Pulmonary artery endothelial cell (primary cell): Measurements from ENCODE around the gene NDUFC1. TPM values are rescaled to one million over a fixed set of nuclear protein-coding genes. Genes with fewer than 3 reads are reported as not detected.
"Not testable (repeated sequence)": the region's sequence is repeated elsewhere in the genome, so short reads cannot be mapped to it uniquely, and the experiment has no call there.

Experiments used
- DNase-seq: peaks from one replicate; pipeline ENCODE4 v3.0.0-alpha.2; 2011; ENCODE audit warnings: low read depth, low spot score
- total RNA-seq: library from RNA; depleted of rRNA; stranded (reverse); fragments of >200 nt; gene quantifications from 2 replicates; pipeline ENCODE4 v1.2.3, GENCODE V29; 2014

NDUFC1 gene
- total RNA-seq, 1 donor from 2014 or later: 73.7 TPM

GRCh38 chr4:139299536-139299935, 2.7 kb downstream of the NDUFC1 start:
- DNase-seq: no peak

- no peak for DNase-seq
Measured at GRCh38 chr4:139297001-139297410, 5.3 kb downstream of the NDUFC1 start.

- no peak for DNase-seq
Measured at GRCh38 chr4:139295942-139296299, 6.4 kb downstream of the NDUFC1 start.

DNA sequence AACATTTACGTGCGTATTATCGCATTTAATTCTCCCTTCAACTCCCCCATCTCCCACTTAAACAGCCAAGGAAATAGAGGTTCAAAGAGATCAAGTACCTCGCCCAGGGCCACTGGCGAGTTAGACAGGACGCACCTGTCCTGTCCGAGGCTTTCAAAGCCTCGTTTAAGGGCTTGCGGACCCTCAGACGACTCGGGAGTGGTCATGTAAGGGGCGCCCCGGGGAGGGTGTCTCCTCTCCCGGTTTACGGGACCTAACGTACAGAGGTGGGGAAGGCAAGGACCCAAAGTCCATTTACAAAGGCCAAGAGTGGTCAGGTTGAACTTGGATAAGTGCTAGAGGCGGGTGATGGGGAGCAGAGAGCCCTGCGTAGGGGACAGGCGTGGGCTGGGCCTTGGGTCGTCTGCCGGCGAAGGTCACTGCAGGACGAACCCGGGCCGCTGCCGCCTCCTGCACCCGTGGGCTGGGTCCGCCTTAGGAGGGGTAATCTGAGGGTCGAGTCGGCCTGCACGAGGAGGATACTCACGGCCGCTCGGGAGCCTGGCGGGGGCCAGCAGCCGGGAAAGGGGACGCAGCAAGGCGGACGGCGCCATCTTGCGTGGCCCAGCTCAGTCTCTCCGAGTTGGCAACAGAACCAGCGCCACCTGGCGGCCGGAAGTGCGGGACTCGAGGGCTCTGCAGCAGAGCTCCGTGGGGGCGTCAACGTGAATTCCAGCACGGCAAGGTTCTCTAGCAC, 6.9 kb downstream of the NDUFC1 start:
- DNase-seq: peak; percentile 71

DNA sequence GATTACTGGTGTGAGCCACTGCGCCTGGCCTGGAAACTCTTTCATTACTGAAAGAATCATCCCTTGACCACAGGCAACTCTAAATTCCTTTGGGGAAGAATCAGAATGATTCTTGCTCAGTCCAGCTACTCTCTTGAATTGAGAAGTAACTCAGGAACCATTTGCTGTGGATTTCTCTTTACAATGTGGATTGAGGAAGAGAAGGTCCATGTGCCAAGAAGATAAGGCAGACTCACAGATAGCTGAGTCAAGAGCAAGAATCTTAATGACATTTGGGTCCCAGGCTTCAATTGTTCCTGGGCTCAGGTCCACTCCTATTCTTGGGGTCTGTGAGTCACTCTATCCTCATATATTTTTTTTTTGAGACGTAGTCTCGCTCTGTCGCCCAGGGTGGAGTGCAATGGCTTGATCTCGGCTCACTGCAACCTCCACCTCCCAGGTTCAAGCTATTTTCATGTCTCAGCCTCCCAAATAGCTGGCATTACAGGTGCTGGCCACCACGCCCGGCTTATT, 16.0 kb downstream of the NDUFC1 start:
- DNase-seq: no peak

DNA sequence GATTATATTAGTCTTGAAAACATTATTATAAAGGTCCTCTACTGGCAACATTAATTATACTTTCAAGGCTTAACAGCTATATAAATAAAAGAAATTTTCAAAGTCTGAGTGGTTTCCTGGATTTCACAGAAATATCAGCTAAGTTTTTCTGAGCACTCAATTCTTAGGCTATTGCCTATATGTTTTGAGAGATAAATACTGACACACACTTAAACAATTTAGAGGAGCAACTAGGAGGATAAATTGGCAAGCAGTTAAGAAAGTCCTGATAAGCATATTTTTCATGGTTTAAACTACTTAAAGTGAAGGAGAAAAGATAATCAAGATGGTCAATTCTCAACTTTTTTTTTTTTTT, 19.6 kb downstream of the NDUFC1 start:
- DNase-seq: no peak

- no peak for DNase-seq
Measured at GRCh38 chr4:139282065-139282720, 20.1 kb downstream of the NDUFC1 start.

GRCh38 chr4:139279760-139280620, 22.3 kb downstream of the NDUFC1 start, which contains the start of gene MGARP:
TSS of gene MGARP (minus strand) at chr4:139280225. CDS start at chr4:139280158, 67 bp downstream.
- no peak for DNase-seq

DNA sequence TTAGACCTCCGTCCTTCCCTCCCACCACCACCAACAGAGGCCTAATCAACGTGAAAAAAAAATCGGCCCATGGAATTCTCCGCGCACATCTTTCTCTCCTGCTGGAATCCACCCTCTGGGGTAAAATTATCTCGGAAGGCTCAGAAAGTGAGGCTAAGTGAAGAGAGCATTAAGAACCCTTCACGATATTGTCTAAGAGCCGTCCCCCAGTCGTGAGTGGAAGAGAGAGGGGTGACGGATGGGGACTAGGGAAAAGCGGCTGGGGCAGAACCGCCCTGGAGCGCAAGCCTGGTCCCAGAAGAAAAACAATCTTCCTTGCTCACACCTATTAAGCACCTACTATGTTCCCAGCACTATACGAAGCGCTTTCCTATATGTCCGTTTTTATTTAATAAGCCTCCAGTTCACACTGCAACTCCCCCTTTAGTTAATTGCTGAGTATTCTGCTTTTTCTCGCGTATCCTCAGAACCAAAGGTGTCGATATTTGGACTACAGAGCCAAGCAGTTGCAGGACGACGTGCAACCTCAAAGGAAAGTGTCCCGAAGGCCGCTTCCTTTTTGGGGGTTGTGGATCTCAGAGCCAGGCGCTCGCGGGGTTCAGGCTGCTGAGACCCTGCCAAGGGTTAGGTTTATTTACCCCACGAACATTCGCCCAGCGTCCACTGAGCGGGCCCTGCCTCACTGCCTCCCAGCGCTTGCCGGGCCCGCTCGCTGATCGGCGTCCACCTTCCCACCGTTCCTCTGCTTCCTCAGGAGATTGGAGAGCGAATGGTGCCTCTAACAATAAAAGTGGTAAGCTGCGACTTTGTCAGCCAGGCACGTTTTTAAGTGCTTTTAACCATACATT, 23.1 kb downstream of the NDUFC1 start:
- no peak for DNase-seq

DNA sequence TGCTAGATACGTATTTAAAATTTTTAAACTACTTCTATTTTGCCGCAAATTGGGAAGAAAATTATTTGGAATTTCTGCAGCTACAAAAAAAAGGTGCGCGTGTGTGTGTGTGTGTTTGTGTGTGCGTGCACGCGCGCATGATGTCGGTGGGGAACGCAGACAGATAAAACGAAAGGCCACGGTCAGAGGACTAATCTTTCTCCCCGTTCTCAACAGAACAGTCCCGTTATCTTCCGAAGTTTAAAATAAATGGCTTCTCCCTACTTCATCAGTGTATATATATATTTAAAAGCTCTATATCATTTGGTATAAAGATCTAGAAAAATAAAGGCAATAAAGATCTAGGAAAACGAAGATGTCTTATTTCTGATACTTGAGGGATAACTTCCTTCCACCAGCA, 23.8 kb downstream of the NDUFC1 start:
- DNase-seq: no peak

- no peak for DNase-seq
Measured at GRCh38 chr4:139275281-139275735, 27.0 kb downstream of the NDUFC1 start.

DNA sequence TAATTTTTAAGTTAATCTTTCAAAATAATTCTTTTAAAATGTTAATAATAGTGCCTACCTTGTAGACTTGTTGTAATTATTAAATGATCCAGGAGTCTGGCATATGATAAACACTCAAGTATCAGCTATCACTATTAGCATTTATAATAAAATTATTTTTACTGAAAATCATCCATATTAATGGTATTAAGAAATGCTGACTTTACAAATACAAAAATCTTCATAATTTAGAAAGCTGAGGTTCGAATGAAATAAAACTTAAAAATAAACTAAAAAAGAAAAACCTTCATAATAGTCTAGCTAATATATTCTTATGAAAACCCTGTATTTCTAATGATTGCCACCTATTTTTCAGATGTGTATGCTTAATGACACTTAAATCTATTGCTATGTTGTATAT, 27.5 kb downstream of the NDUFC1 start:
- DNase-seq: no peak

- no peak for DNase-seq
Measured at GRCh38 chr4:139273835-139274234, 28.4 kb downstream of the NDUFC1 start.

DNA sequence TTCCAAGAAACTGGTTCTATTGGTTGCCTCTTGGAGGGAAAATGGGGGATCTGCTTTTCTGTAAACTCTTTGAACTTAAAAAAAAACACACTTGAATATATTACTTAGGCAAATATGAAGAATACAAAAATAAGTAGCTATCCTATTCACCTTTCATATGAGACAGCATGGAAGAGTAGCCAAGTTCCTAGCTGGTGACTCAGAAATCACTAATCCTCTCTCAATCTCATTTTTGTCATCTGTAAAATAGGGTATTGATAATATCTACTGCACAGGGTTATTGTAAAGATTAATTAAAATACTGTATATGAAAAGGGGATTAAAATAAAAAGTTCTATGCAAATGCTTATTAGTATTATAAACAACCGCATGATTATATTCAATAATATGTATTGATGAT, 35.0 kb downstream of the NDUFC1 start:
- no peak for DNase-seq

DNA sequence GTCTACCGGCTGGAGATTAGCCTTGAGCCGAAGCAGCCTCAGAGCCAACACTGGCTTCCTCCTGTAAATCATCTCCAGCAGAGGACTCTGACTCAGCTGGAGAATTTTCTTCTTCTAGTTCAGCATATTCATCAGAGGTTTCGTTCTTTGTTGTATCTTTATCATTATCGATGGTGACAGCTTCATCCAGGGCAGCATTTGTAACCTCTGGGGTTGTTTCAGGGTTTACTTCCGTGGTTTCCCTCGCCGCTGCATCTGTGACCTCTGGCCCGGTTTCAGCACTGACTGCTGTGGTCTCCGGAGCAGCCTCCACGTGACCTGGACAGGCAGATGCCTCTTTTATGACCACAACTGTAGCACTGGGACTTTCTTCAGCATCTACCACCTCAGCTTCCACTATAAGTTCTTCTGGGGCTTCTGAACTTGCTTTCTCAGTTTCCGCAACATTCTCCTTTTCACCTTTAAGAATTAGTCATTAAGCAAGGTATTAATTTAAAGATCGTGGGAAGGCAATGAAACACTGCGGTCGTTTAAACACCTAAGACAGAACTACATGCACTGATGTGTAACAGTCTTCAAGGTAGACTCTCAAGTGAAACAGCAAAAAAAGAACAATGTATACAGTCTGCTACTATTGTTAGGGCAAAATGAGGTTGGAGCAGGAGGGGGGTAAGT, 35.6 kb downstream of the NDUFC1 start:
- no peak for DNase-seq

DNA sequence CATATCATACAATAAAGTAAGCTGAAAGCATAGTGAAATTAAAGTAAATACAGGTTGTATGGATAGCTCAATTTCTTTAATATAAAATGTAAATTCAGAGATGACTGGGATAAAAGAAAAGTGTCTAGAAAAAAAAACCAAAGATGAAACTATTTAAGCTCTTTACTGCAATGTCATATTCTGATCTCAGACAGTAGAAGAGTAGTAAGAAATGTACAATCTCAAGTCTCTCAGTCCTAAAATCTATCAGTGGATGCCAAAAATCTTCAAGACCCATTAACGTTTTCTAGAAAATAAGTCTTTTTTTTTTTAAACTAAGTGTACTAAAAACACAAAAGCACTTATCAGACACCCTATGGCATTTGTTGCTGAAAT, 36.1 kb downstream of the NDUFC1 start:
- DNase-seq: no peak

GRCh38 chr4:139265654-139266053, 36.6 kb downstream of the NDUFC1 start:
- DNase-seq: no peak

- no peak for DNase-seq
Measured at GRCh38 chr4:139256349-139256748, 45.9 kb downstream of the NDUFC1 start.

- not testable (repeated sequence) for DNase-seq
Measured at GRCh38 chr4:139255581-139255980, 46.7 kb downstream of the NDUFC1 start.

- DNase-seq: no peak
Measured at GRCh38 chr4:139253713-139254112, 48.6 kb downstream of the NDUFC1 start.
